ENCODE measurements around the gene RELB.

The RELB gene

DNA sequence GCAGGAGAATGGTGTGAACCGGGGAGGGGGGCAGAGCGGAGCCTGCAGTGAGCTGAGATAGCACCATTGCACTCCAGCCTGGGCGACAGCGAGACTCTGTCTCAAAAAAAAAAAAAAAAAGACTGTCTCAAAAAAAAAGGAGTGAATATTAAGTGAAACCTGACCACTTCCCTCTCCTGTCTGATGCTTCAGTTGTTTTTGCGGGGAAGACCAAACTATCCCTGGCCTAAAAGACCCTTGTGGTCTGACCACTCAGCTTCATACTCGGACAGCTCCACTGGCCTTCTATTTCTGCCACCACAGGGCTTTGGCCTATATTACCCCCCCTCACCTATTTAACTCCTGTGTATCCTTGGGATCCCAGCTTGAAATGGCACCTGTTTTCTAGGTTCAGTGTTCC lies 39.9 kb downstream of the RELB start:
- H3K4me3 ChIP-seq (ENCODE audit: low read depth, low read length) = no peak overlapping the region
- H3K27ac ChIP-seq = no peak overlapping the region
- H3K36me3 ChIP-seq = peaks cover 61% of the 10 kb centered on the region
- no peaks in the 10 kb centered on the region for H3K27me3 ChIP-seq (ENCODE audit: insufficient read depth, low read depth, severe bottlenecking)
- no peak for DNase-seq
- TF ChIP-seq, protein P1, sequence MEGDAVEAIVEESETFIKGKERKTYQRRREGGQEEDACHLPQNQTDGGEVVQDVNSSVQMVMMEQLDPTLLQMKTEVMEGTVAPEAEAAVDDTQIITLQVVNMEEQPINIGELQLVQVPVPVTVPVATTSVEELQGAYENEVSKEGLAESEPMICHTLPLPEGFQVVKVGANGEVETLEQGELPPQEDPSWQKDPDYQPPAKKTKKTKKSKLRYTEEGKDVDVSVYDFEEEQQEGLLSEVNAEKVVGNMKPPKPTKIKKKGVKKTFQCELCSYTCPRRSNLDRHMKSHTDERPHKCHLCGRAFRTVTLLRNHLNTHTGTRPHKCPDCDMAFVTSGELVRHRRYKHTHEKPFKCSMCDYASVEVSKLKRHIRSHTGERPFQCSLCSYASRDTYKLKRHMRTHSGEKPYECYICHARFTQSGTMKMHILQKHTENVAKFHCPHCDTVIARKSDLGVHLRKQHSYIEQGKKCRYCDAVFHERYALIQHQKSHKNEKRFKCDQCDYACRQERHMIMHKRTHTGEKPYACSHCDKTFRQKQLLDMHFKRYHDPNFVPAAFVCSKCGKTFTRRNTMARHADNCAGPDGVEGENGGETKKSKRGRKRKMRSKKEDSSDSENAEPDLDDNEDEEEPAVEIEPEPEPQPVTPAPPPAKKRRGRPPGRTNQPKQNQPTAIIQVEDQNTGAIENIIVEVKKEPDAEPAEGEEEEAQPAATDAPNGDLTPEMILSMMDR (IDR thresholded peaks at IDR 0.05; ENCODE audit: low read depth, low read length) = no peak
- no peaks in the 10 kb centered on the region for H3K9me3 ChIP-seq (ENCODE audit: severe bottlenecking)

DNA sequence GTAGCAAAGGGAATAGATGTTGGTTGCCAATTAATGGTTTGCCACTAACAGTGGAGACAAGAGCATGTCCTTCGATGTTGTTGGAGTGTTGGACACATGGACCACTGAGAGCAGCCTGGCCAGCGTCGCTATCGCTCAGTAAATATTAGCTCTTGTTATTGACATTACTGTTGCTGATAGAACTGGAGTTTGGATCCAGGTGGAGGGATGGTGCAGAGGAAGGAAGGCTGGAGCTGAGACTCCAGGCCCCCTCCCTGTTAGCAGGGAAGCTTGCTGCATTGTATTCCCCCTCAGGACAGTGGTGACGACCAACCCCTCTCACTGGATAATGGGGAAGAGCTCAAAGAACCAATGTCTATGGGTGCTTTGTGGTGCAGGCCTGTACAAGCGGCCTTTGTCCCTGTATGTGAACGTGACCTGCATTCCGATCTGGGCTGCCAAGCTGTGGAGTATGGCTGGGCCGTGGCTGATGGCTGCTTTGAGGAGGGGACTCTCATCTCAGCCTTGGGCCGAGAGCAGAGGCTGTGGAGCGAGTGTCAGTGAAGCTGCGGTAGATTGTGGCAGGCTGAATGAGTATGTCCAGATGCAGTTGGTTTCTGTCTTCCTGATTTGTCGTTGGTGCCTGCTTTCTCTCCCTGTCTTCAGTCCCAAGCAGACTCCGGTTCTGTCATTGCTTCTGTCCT lies 44.5 kb downstream of the RELB start:
- no peak overlapping the region for H3K27ac ChIP-seq
- H3K27me3 ChIP-seq (ENCODE audit: insufficient read depth, low read depth, severe bottlenecking) = no peaks in the 10 kb centered on the region
- TF ChIP-seq, protein P1 (IDR thresholded peaks at IDR 0.05; ENCODE audit: low read depth, low read length) = no peak
- no peak for DNase-seq
- no peak overlapping the region for H3K4me3 ChIP-seq (ENCODE audit: low read depth, low read length)
- no peaks in the 10 kb centered on the region for H3K9me3 ChIP-seq (ENCODE audit: severe bottlenecking)
- H3K36me3 ChIP-seq = peaks cover 59% of the 10 kb centered on the region

DNA sequence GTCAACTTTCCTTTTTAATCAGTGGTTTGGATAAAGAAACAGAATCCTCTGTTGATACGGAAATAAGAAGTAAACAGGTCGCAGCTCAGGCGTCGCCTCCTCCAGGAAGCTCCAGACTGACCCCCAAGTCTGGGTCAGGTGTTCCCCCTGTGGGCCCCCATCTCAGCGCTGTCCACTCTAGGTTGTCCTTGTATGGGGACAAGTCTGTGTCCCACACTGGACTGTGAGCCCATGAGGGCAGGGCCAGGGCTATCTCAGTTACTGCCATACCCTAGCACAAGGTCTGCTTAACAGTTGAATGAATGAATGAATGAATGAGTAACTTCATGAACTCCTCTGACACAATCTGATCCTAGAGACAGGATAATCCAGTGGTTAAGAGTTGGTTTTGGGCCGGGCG lies 45.1 kb downstream of the RELB start:
- TF ChIP-seq, protein P1 (IDR thresholded peaks at IDR 0.05; ENCODE audit: low read depth, low read length) = no peak
- no peaks in the 10 kb centered on the region for H3K9me3 ChIP-seq (ENCODE audit: severe bottlenecking)
- no peak overlapping the region for H3K4me3 ChIP-seq (ENCODE audit: low read depth, low read length)
- peaks cover 56% of the 10 kb centered on the region for H3K36me3 ChIP-seq
- no peaks in the 10 kb centered on the region for H3K27me3 ChIP-seq (ENCODE audit: insufficient read depth, low read depth, severe bottlenecking)
- DNase-seq = no peak
- H3K27ac ChIP-seq = no peak overlapping the region

DNA sequence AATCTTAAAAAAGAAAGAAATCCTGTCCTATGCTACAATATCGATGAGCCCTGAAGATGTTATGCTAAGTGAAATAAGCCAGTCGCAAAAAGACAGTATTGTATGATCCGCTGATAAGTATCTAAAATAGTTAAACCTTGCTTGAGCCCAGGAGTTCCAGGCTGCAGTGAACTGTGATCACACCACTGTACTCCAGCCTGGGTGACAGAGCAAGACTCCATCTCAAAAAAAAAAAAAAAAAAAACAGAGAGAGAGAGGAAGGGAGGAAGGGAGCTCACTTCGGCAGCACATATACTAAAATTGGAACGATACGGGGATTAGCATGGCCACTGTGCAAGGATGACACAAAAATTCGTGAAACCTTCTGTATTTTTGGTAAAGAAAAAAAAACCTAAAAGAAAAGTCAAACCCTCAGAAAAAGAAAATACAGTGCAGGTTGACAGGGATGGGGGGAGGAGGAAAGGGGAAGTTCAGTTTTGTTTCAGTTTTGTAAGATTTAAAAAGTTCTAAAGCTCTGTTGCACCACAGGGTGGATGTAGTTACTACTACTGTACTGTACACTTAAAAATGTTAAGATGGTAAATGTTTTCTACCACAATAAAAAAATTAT lies 46.0 kb downstream of the RELB start:
- Histone ChIP-seq H3K9me3 (ENCODE audit: severe bottlenecking) (no peaks in the 10 kb centered on the region), H3K4me3 (ENCODE audit: low read depth, low read length) (no peak overlapping the region), H3K27me3 (ENCODE audit: insufficient read depth, low read depth, severe bottlenecking) (no peaks in the 10 kb centered on the region), H3K36me3 (peaks cover 57% of the 10 kb centered on the region), H3K27ac (no peak overlapping the region)
- no peak for DNase-seq
- TF ChIP-seq, protein P1 (IDR thresholded peaks at IDR 0.05; ENCODE audit: low read depth, low read length) = no peak

DNA sequence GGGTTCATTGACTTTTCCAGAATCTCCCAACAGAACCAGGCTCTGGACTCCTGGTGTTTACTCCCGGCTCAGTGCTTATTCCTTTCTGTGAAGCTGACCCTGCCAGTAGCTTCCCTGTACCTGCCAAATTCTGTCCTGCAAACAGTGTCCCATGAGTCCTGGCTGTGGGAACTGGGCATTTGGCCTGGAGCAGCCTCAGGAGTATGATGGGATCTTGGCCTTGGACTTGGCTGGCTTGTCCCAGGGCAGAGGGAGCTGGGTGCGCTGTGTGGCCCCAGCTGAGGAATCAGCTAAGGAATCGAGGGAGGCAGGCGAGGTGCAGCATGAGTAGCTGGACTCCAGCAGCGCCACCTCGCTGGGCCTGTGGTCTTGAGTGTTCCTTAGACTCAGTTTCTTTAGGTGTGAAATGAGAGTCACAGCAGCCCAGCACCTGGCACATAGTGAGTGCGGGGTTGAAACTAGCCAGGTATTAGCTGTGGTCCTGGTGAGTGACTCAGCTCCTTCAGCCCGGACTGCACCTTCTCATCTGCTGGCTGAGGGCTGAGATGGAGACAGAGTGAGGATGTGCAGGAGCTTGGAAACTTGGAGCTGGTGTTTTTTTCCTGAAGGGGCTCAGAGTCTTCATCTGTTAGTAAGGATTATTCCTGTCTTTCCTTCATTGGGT lies 47.9 kb downstream of the RELB start:
- no peak overlapping the region for H3K4me3 ChIP-seq (ENCODE audit: low read depth, low read length)
- H3K9me3 ChIP-seq (ENCODE audit: severe bottlenecking) = no peaks in the 10 kb centered on the region
- no peak for DNase-seq
- TF ChIP-seq, protein P1 (IDR thresholded peaks at IDR 0.05; ENCODE audit: low read depth, low read length) = no peak
- no peak overlapping the region for H3K27ac ChIP-seq
- H3K27me3 ChIP-seq (ENCODE audit: insufficient read depth, low read depth, severe bottlenecking) = no peaks in the 10 kb centered on the region
- H3K36me3 ChIP-seq = peaks cover 61% of the 10 kb centered on the region
